Body of pancreas (tissue), 4 donors: Measurements from ENCODE around the gene PPT2.

Source experiments
- CTCF ChIP-seq, 7 experiments: fragments of 450-650 bp in 4 of 7; fragments of 200-600 bp in 3 of 7; sonication (generic) in 3 of 7; IDR thresholded peaks; one replicate each; pipeline ENCODE4 v1.5.1; 2016 to 2019; ENCODE audit warnings: antibody characterized with exemption in 7 of 7
- POLR2A ChIP-seq, 3 donors: fragments of 450-650 bp; IDR thresholded peaks; one replicate each; pipeline ENCODE4 v1.6.1; 2016; ENCODE audit warnings: antibody characterized with exemption in 3 of 3, mild to moderate bottlenecking in 2 of 3

GRCh38 chr6:32170294-32170693, 16.4 kb downstream of the PPT2 start:
- no peak for TF ChIP-seq CTCF (IDR thresholded peaks at IDR 0.05)
- TF ChIP-seq POLR2A (IDR thresholded peaks at IDR 0.05): no peak
